Measurements from ENCODE around the gene TRNP1. TPM values are rescaled to one million over a fixed set of nuclear protein-coding genes. Genes with fewer than 3 reads are reported as not detected.

TRNP1 gene
- total RNA-seq, 2 experiments from 2014 or later: 0.16 to 0.38 TPM

DNA sequence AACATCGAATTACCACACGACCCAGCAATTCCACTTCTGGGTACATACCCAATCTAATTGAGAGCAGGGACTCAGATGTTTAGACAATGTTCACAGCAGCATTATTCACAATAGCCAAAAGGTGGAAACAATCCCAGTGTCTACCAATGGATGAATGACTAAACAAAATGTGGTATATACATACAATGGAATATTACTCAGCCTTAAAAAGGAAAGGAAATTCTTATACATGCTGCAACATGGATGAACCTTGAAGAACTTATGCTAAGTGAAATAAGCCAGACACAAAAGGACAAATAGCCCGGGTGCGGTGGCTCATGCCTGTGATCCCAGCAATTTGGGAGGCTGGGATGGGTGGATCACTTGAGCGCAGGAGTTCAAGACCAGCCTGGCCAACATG, 40.1 kb upstream of the TRNP1 start:
- no peaks in the 10 kb centered on the region for H3K36me3 Mint-ChIP-seq (ENCODE audit: low read depth)
- no peaks in the 10 kb centered on the region for H3K9me3 Mint-ChIP-seq
- no peak overlapping the region for H3K27ac Mint-ChIP-seq
- ChIA-PET POLR2A (no interaction called here), CTCF (no interaction called here)
- no peaks in the 10 kb centered on the region for H3K4me1 Mint-ChIP-seq (ENCODE audit: low read depth)
- DNase-seq (no peak), ATAC-seq (no peak)
- H3K27me3 Mint-ChIP-seq: peaks cover 3% of the 10 kb centered on the region
- intact Hi-C loops (cut with micrococcal nuclease): no loop called here
- TF ChIP-seq, protein P1, sequence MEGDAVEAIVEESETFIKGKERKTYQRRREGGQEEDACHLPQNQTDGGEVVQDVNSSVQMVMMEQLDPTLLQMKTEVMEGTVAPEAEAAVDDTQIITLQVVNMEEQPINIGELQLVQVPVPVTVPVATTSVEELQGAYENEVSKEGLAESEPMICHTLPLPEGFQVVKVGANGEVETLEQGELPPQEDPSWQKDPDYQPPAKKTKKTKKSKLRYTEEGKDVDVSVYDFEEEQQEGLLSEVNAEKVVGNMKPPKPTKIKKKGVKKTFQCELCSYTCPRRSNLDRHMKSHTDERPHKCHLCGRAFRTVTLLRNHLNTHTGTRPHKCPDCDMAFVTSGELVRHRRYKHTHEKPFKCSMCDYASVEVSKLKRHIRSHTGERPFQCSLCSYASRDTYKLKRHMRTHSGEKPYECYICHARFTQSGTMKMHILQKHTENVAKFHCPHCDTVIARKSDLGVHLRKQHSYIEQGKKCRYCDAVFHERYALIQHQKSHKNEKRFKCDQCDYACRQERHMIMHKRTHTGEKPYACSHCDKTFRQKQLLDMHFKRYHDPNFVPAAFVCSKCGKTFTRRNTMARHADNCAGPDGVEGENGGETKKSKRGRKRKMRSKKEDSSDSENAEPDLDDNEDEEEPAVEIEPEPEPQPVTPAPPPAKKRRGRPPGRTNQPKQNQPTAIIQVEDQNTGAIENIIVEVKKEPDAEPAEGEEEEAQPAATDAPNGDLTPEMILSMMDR (IDR thresholded peaks at IDR 0.05): no peak
- H3K4me3 Mint-ChIP-seq: no peak overlapping the region

DNA sequence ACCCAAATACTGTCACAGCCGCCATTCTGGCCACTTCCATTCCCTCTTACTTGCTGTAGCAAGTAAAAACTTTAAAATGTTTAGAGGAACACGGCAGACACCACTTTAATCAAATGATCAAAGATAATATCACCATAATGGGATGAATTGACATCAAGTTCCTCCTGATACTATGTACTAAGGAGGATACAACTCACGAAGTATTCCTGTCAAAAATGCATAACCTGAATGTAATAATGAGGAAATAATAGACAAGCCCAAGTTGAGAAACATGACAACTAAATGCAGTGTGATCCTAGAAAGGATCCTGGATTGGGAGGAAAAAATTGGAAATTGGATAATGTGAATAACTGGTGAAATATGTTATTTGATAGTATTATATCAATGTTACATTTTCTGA, 37.2 kb upstream of the TRNP1 start:
- H3K4me3 Mint-ChIP-seq: no peak overlapping the region
- H3K27ac Mint-ChIP-seq: no peak overlapping the region
- POLR2A ChIA-PET: no interaction called here
- intact Hi-C loops (cut with micrococcal nuclease): no loop called here
- CTCF ChIA-PET: interaction anchor here (0.7 kb wide), 1 partner anchor 99 kb away, joined by 3 read pairs; no protein-coding TSS in a partner anchor
- DNase-seq (no peak), ATAC-seq (no peak)
- TF ChIP-seq, protein P1 (IDR thresholded peaks at IDR 0.05): no peak
- H3K36me3 Mint-ChIP-seq (ENCODE audit: low read depth): no peaks in the 10 kb centered on the region
- peaks cover 13% of the 10 kb centered on the region for H3K27me3 Mint-ChIP-seq
- H3K9me3 Mint-ChIP-seq: no peaks in the 10 kb centered on the region
- H3K4me1 Mint-ChIP-seq (ENCODE audit: low read depth): peaks cover 3% of the 10 kb centered on the region

DNA sequence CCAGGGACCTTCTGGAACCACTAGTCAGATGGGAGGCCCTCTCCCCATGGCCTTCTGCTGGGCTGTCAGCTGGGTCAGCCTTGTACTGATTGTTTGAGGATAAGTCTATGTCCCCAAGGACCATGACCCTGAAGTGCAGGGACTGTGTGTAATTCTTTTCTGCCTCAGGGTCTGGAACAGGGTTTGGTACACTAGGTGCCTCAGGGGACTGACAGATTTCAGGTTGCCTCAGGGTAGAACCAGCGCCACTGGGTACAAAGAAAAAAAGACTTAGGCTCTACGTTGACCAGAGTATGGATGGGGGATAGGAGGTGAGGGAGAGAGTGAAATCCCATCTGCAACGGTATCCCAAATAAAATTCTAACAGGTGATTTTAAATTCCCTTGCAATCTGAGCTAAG, 36.2 kb upstream of the TRNP1 start:
- Mint-ChIP-seq H3K9me3 (no peaks in the 10 kb centered on the region), H3K27ac (no peak overlapping the region), H3K4me3 (no peak overlapping the region), H3K4me1 (ENCODE audit: low read depth) (peaks cover 3% of the 10 kb centered on the region), H3K27me3 (peaks cover 18% of the 10 kb centered on the region), H3K36me3 (ENCODE audit: low read depth) (no peaks in the 10 kb centered on the region)
- TF ChIP-seq, protein P1 (IDR thresholded peaks at IDR 0.05): no peak
- intact Hi-C loops (cut with micrococcal nuclease): no loop called here
- CTCF ChIA-PET: no interaction called here
- POLR2A ChIA-PET: no interaction called here
- ATAC-seq (no peak), DNase-seq (no peak)

DNA sequence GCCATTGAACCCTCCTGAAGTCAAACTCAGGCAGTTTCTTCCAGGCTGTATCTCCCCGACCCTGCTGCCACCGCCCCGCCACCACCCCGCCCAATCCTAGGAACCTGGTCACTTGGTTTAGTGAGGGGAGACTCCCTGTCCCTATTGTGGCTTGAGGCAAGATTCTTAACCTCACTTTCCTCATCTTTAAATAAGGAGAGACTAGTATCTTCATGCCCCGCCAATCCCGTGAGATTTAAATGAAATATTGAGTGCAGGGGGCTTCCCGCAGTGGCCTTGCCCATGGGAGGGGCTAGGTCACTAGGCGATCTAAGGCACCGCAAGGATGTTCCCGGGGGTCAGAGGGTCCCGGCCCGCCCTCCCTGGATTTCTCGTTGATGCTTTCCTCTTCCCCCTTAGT, 34.2 kb upstream of the TRNP1 start:
- peaks cover 3% of the 10 kb centered on the region for H3K4me1 Mint-ChIP-seq (ENCODE audit: low read depth)
- intact Hi-C loops (cut with micrococcal nuclease): no loop called here
- no peaks in the 10 kb centered on the region for H3K9me3 Mint-ChIP-seq
- H3K27me3 Mint-ChIP-seq: peaks cover 23% of the 10 kb centered on the region
- ChIA-PET CTCF (interaction anchor here (1.3 kb wide), 1 partner anchor 87 kb away, joined by 3 read pairs; no protein-coding TSS in a partner anchor), POLR2A (no interaction called here)
- no peaks in the 10 kb centered on the region for H3K36me3 Mint-ChIP-seq (ENCODE audit: low read depth)
- DNase-seq (no peak), ATAC-seq (no peak)
- TF ChIP-seq, protein P1 (IDR thresholded peaks at IDR 0.05): no peak
- H3K27ac Mint-ChIP-seq: no peak overlapping the region
- peak overlapping the region; percentile 38 for H3K4me3 Mint-ChIP-seq

DNA sequence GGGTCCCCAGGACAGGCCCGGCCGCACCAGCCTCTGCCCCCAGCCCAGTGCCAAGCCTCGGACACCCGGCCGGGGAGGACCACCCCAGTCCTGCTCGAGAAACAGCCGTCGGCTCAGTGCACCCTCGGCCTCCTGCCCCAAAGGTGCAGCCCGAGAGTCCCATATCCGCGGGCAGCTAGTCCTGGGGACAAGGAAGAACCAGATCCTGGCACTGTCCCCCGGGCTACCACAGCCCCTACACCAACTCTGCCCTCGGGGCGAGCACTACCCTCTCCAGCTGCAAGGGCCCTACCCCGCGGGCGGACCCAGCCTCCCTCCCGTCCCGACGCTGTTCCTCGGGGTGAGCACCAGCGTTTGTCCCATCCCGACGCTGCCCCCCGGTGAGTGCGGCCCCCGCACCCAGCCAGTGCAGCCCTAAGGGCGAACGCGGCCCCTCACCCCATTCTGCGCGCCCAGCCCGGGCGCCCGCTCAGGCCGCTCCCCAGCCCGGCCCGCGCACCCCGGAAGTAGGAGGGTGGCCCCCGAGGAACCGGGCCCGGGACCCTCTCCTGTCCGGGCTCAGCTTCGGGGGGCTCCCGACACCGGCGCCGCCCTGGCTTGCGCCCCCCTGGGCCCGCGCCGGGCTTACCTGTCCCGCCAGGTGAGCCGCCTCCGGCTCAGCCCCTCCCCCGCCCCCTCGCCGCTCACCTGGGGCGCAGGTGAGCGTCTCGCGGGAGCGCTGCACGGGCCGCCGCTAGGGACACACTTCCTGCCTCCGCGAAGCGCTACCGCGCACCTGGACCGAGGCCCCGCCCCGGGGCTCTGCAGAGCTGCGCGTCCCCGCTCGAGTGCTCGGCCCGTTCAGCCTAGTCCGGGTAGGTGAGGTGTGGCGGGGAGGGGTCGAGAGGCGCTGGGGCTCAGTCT, 33.5 kb upstream of the TRNP1 start, which contains the start of gene KDF1:
Gene KDF1 (minus strand): TSS at position 747 of the 903 bp plus-strand sequence. CDS start 8,088 bp downstream, outside the sequence.
- DNase-seq (peak; percentile 37), ATAC-seq (peak; percentile 77)
- Mint-ChIP-seq H3K27me3 (peaks cover 25% of the 10 kb centered on the region), H3K4me1 (ENCODE audit: low read depth) (peaks cover 3% of the 10 kb centered on the region), H3K36me3 (ENCODE audit: low read depth) (no peaks in the 10 kb centered on the region), H3K9me3 (no peaks in the 10 kb centered on the region), H3K27ac (no peak within 1 kb of the TSS), H3K4me3 (peak within 1 kb of the TSS; percentile 70)
- intact Hi-C loops (cut with micrococcal nuclease): no loop called here
- ChIA-PET CTCF (interaction anchor here (0.7 to 2.0 kb wide), 7 partner anchors 9 to 86 kb away, joined by 3 to 9 read pairs (median 3); no protein-coding TSS in a partner anchor), POLR2A (interaction anchor here (1.2 to 1.5 kb wide), 3 partner anchors 9 to 29 kb away, joined by 3 read pairs; no protein-coding TSS in a partner anchor)
- TF ChIP-seq, protein P1 (IDR thresholded peaks at IDR 0.05): peak; percentile 15
